Neural cell (in vitro differentiated cells): Measurements from ENCODE around the gene SLC39A13. TPM values are rescaled to one million over a fixed set of nuclear protein-coding genes. Genes with fewer than 3 reads are reported as not detected.

ENCODE experiments used
- H2AFZ ChIP-seq: fragments of 200-600, 300-800 bp; sonication (generic), shearing (Covaris generic); 2 replicates; pipeline ENCODE4 v1.6.0; 2014; ENCODE audit warnings: low read depth, mild to moderate bottlenecking, antibody characterized with exemption, low read length, moderate library complexity
- H3F3A ChIP-seq: fragments of 200-600 bp; shearing (Covaris generic); 2 replicates; pipeline ENCODE4 v1.6.1; 2016; ENCODE audit warnings: mild to moderate bottlenecking, moderate library complexity, mixed read lengths, antibody characterized with exemption, low read length; ENCODE audit not compliant: insufficient read depth, poor library complexity, severe bottlenecking
- H3K27ac ChIP-seq: fragments of 200-600, 300-800 bp; sonication (generic), shearing (Covaris generic); 2 replicates; pipeline ENCODE4 v1.5.1; 2014; ENCODE audit warnings: mild to moderate bottlenecking, low read length, moderate library complexity
- H3K27me3 ChIP-seq: fragments of 300-800, 200-600 bp; sonication (generic), shearing (Covaris generic); 2 replicates; pipeline ENCODE4 v1.6.0; 2014; ENCODE audit warnings: mild to moderate bottlenecking, low read depth, low read length, moderate library complexity; ENCODE audit not compliant: insufficient read depth
- H3K36me3 ChIP-seq: fragments of 300-800, 200-600 bp; sonication (generic), shearing (Covaris generic); 2 replicates; pipeline ENCODE4 v1.5.1; 2014; ENCODE audit warnings: mild to moderate bottlenecking, antibody characterized with exemption, low read length, moderate library complexity; ENCODE audit not compliant: insufficient read depth
- H3K4me2 ChIP-seq: fragments of 300-800, 200-600 bp; sonication (generic), shearing (Covaris generic); 2 replicates; pipeline ENCODE4 v1.6.0; 2014; ENCODE audit warnings: mild to moderate bottlenecking, low read length
- H3K4me3 ChIP-seq: fragments of 300-800, 200-600 bp; sonication (generic), shearing (Covaris generic); 2 replicates; pipeline ENCODE4 v1.5.1; 2014; ENCODE audit warnings: mild to moderate bottlenecking, low read length, moderate library complexity
- H3K79me2 ChIP-seq: fragments of 200-600 bp; shearing (Covaris generic); replicated peaks from 2 replicates; pipeline ENCODE4 v1.6.0; 2014; ENCODE audit warnings: mild to moderate bottlenecking, low read length, moderate library complexity; ENCODE audit not compliant: insufficient read depth
- H3K9ac ChIP-seq: fragments of 300-800, 200-600 bp; sonication (generic), shearing (Covaris generic); 2 replicates; pipeline ENCODE4 v1.6.1; 2016; ENCODE audit warnings: mild to moderate bottlenecking, low read length, mixed read lengths
- H3K9me2 ChIP-seq: fragments of 200-600 bp; shearing (Covaris generic); 2 replicates; pipeline ENCODE4 v1.6.1; 2016; ENCODE audit warnings: mild to moderate bottlenecking, low read length, mixed read lengths; ENCODE audit not compliant: insufficient read depth
- H3K9me3 ChIP-seq: fragments of 200-600, 300-800 bp; sonication (generic), shearing (Covaris generic); 2 replicates; pipeline ENCODE4 v1.6.1; 2016; ENCODE audit warnings: mild to moderate bottlenecking, mixed run types, low read length, moderate library complexity, mixed read lengths
- H4K20me1 ChIP-seq: fragments of 200-600 bp; shearing (Covaris generic); 2 replicates; pipeline ENCODE4 v1.6.1; 2016; ENCODE audit warnings: mild to moderate bottlenecking, mixed run types; ENCODE audit not compliant: insufficient read depth
- CTCF ChIP-seq: fragments of 450-650 bp; IDR thresholded peaks from 2 replicates; pipeline ENCODE4 v1.5.1; 2014; ENCODE audit warnings: antibody characterized with exemption, mild to moderate bottlenecking, moderate library complexity; ENCODE audit not compliant: poor library complexity, severe bottlenecking
- EP300 ChIP-seq: fragments of 450-650 bp; conservative IDR thresholded peaks from 2 replicates; pipeline ENCODE4 v1.6.1; 2014; ENCODE audit warnings: antibody characterized with exemption, mild to moderate bottlenecking, moderate library complexity; ENCODE audit not compliant: poor library complexity, severe bottlenecking
- EZH2 ChIP-seq: fragments of 200-600, 300-800 bp; shearing (Covaris generic), sonication (generic); IDR thresholded peaks from 2 replicates; pipeline ENCODE4 v1.6.1; 2014; ENCODE audit warnings: antibody characterized with exemption, low read length, borderline replicate concordance, mild to moderate bottlenecking; ENCODE audit not compliant: insufficient read depth, poor library complexity, severe bottlenecking
- MXI1 ChIP-seq: fragments of 450-650 bp; conservative IDR thresholded peaks from 2 replicates; pipeline ENCODE4 v1.6.1; 2014; ENCODE audit warnings: antibody characterized with exemption, mild to moderate bottlenecking; ENCODE audit not compliant: poor library complexity, severe bottlenecking
- POLR2AphosphoS5 ChIP-seq: IDR thresholded peaks from 2 replicates; pipeline ENCODE4 v1.6.1; 2012
- RAD21 ChIP-seq: fragments of 450-650 bp; conservative IDR thresholded peaks from 2 replicates; pipeline ENCODE4 v1.6.1; 2014; ENCODE audit warnings: antibody characterized with exemption, mild to moderate bottlenecking, moderate library complexity
- SMC3 ChIP-seq: fragments of 450-650 bp; conservative IDR thresholded peaks from 2 replicates; pipeline ENCODE4 v1.6.1; 2014; ENCODE audit warnings: antibody characterized with exemption, mild to moderate bottlenecking, moderate library complexity; ENCODE audit not compliant: poor library complexity
- TAF1 ChIP-seq: IDR thresholded peaks from 2 replicates; pipeline ENCODE4 v1.6.1; 2012; ENCODE audit warnings: low read depth
- polyA plus RNA-seq: library from polyadenylated mRNA; depleted of rRNA; stranded (reverse); fragments of >200 nt; gene quantifications from 2 replicates; pipeline ENCODE4 v1.2.3, GENCODE V29; 2014
- TF ChIP-seq, protein P1 (sequence below): IDR thresholded peaks from 2 replicates; pipeline ENCODE4 v1.6.1; 2012; ENCODE audit warnings: borderline replicate concordance

The SLC39A13 gene
- polyA plus RNA-seq, 1 donor from 2014 or later = 48.0 TPM

GRCh38 chr11:47391077-47391583 is 17.3 kb upstream of the SLC39A13 start:
- Histone ChIP-seq H3K9me3 (no peaks in the 10 kb centered on the region), H3K9me2 (no peaks in the 10 kb centered on the region), H3K79me2 (no peaks in the 10 kb centered on the region), H2AFZ (no peak overlapping the region), H3K27ac (no peak overlapping the region), H3K27me3 (no peaks in the 10 kb centered on the region), H3K4me2 (no peak overlapping the region), H3K4me3 (no peak overlapping the region), H3F3A (no peaks in the 10 kb centered on the region), H3K9ac (no peak overlapping the region), H3K36me3 (no peaks in the 10 kb centered on the region), H4K20me1 (no peaks in the 10 kb centered on the region)
- TF ChIP-seq MXI1 (no peak), EP300 (no peak), POLR2AphosphoS5 (no peak)

DNA sequence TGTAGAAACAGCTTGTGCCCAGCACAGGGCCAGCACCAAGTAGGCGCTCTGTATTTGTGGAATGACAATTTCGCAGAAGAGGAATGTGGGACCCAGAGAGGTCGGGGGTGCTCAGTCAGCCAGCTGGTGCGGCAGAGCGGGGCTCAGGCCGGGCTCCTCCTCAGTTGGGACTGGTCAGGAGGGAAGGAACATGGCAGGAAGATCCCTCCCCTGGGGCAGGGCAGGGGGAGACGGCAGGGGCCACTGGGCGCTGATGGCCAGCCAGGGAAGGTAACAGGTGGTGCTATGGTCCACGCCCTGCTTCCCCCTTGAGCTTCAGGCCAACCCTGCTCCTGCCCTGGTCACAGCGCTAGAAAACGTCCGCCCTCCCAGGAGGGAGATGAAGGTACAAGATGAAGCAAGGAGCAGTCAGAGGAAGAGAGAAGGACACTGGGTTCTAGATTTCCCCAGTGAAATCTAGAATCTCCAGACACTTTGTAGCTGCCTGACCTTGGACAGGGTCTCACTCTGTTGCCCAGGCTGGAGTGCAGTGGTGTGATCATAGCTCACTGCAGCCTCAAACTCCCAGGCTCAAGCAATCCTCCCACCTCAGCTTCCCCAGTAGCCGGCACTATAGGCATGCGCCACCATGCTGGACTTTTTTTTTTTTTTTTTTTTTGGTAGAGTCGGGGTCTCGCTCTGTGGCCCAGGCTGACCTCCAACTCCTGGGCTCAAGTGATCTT is 16.5 kb upstream of the SLC39A13 start:
- H3K79me2 ChIP-seq = no peaks in the 10 kb centered on the region
- H3K4me2 ChIP-seq = no peak overlapping the region
- no peak overlapping the region for H3K27ac ChIP-seq
- TF ChIP-seq TAF1 = no peak
- no peak for TF ChIP-seq SMC3
- TF ChIP-seq RAD21 = no peak
- no peak for TF ChIP-seq EP300
- no peak for TF ChIP-seq EZH2
- TF ChIP-seq, protein P1, sequence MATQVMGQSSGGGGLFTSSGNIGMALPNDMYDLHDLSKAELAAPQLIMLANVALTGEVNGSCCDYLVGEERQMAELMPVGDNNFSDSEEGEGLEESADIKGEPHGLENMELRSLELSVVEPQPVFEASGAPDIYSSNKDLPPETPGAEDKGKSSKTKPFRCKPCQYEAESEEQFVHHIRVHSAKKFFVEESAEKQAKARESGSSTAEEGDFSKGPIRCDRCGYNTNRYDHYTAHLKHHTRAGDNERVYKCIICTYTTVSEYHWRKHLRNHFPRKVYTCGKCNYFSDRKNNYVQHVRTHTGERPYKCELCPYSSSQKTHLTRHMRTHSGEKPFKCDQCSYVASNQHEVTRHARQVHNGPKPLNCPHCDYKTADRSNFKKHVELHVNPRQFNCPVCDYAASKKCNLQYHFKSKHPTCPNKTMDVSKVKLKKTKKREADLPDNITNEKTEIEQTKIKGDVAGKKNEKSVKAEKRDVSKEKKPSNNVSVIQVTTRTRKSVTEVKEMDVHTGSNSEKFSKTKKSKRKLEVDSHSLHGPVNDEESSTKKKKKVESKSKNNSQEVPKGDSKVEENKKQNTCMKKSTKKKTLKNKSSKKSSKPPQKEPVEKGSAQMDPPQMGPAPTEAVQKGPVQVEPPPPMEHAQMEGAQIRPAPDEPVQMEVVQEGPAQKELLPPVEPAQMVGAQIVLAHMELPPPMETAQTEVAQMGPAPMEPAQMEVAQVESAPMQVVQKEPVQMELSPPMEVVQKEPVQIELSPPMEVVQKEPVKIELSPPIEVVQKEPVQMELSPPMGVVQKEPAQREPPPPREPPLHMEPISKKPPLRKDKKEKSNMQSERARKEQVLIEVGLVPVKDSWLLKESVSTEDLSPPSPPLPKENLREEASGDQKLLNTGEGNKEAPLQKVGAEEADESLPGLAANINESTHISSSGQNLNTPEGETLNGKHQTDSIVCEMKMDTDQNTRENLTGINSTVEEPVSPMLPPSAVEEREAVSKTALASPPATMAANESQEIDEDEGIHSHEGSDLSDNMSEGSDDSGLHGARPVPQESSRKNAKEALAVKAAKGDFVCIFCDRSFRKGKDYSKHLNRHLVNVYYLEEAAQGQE = no peak
- TF ChIP-seq POLR2AphosphoS5 = no peak
- TF ChIP-seq MXI1 = no peak
- TF ChIP-seq CTCF = no peak
- H4K20me1 ChIP-seq = no peaks in the 10 kb centered on the region
- H2AFZ ChIP-seq = no peak overlapping the region
- no peaks in the 10 kb centered on the region for H3K36me3 ChIP-seq
- no peaks in the 10 kb centered on the region for H3K27me3 ChIP-seq
- H3F3A ChIP-seq = no peaks in the 10 kb centered on the region
- H3K9me3 ChIP-seq = no peaks in the 10 kb centered on the region
- no peak overlapping the region for H3K9ac ChIP-seq
- H3K9me2 ChIP-seq = no peaks in the 10 kb centered on the region
- no peak overlapping the region for H3K4me3 ChIP-seq
